Peyer's patch (tissue), 4 donors: ENCODE measurements around the gene AADACL3.

Experiments used
- CTCF ChIP-seq, 6 experiments: fragments of 450-650 bp in 4 of 6; fragments of 200-600 bp in 2 of 6; sonication (generic) in 1 of 6; IDR thresholded peaks; one replicate each; pipeline ENCODE4 v1.5.1; 2017 to 2019; ENCODE audit warnings: antibody characterized with exemption in 6 of 6, mild to moderate bottlenecking in 3 of 6, moderate library complexity in 1 of 6
- POLR2A ChIP-seq, 2 donors: fragments of 450-650 bp; IDR thresholded peaks; one replicate each; pipeline ENCODE4 v1.5.1; 2017; ENCODE audit warnings: antibody characterized with exemption in 2 of 2, mild to moderate bottlenecking in 2 of 2, moderate library complexity in 2 of 2

GRCh38 chr1:12760256-12760795 is 44.4 kb downstream of the AADACL3 start:
- TF ChIP-seq CTCF (IDR thresholded peaks at IDR 0.05) (no peak), POLR2A (IDR thresholded peaks at IDR 0.05) (no peak)
